Gastroesophageal sphincter (tissue), 4 donors: ENCODE data around the gene ALG3. TPM values are rescaled to one million over a fixed set of nuclear protein-coding genes. Genes with fewer than 3 reads are reported as not detected.
A peak's percentile ranks its signal among the peaks of the same experiment; 100 is the strongest.

Source experiments
- ATAC-seq: fragments of 150-250 bp; one replicate; pipeline ENCODE4 v1.9.1; 2016; ENCODE audit warnings: mild to moderate bottlenecking, moderate library complexity
- H3K27ac ChIP-seq, 4 donors: fragments of 200-600 bp; sonication (generic) in 3 of 4; 1 replicate in 3 of 4; 2 replicates in 1 of 4; pipeline ENCODE4 v1.5.1; 2016 to 2019
- H3K27me3 ChIP-seq: fragments of 200-600 bp; sonication (generic); one replicate; pipeline ENCODE4 v1.5.1; 2019
- H3K36me3 ChIP-seq, 2 donors: fragments of 200-600 bp; sonication (generic); one replicate each; pipeline ENCODE4 v1.5.1; 2019; ENCODE audit warnings: control low read depth in 1 of 2
- H3K4me1 ChIP-seq, 3 donors: fragments of 200-600 bp; sonication (generic); 1 replicate in 2 of 3; 2 replicates in 1 of 3; pipeline ENCODE4 v1.5.1; 2016 to 2019; ENCODE audit warnings: control low read depth in 2 of 3
- H3K4me3 ChIP-seq, 2 donors: fragments of 200-600 bp; sonication (generic); one replicate each; pipeline ENCODE4 v1.5.1; 2019; ENCODE audit warnings: mild to moderate bottlenecking in 1 of 2, moderate library complexity in 1 of 2
- H3K9me3 ChIP-seq, 3 donors: fragments of 200-600 bp; sonication (generic); one replicate each; pipeline ENCODE4 v1.5.1; 2017 to 2019; ENCODE audit warnings: control low read depth in 2 of 3
- CTCF ChIP-seq, 4 experiments: fragments of 200-600 bp in 2 of 4; fragments of 450-650 bp in 2 of 4; sonication (generic) in 1 of 4; IDR thresholded peaks; one replicate each; pipeline ENCODE4 v1.5.1; 2017 to 2019; ENCODE audit warnings: antibody characterized with exemption in 4 of 4, mild to moderate bottlenecking in 2 of 4, moderate library complexity in 2 of 4
- EP300 ChIP-seq: sonication (generic); formaldehyde crosslinking; IDR thresholded peaks from one replicate; pipeline ENCODE4 v1.6.1; 2017; ENCODE audit warnings: antibody characterized with exemption, mild to moderate bottlenecking
- POLR2A ChIP-seq, 2 donors: fragments of 450-650 bp; IDR thresholded peaks; one replicate each; pipeline ENCODE4 v1.6.1; 2017; ENCODE audit warnings: antibody characterized with exemption in 2 of 2, mild to moderate bottlenecking in 2 of 2, moderate library complexity in 1 of 2
- POLR2AphosphoS5 ChIP-seq: sonication (generic); formaldehyde crosslinking; IDR thresholded peaks from one replicate; pipeline ENCODE4 v1.6.1; 2017; ENCODE audit warnings: antibody characterized with exemption
- WGBS, 2 donors: methylation state at CpG; one replicate each; pipeline ENCODE4 v1.1.5; 2018; ENCODE audit warnings: low coverage in 1 of 2; 5-methylcytosine and 5-hydroxymethylcytosine counted together
- total RNA-seq, 4 donors: library from RNA; depleted of rRNA; stranded (reverse); fragments of >200 nt; gene quantifications; one replicate each; pipeline ENCODE4 v1.1.0, GENCODE V29; 2016

Gene ALG3
- total RNA-seq, 4 donors from 2014 or later = 30.0 to 62.6 (median 38.6) TPM

- Histone ChIP-seq H3K27ac (no peak overlapping the region), H3K36me3 (no peaks in the 10 kb centered on the region), H3K4me3 (no peak overlapping the region), H3K4me1 (no peaks in the 10 kb centered on the region), H3K9me3 (no peaks in the 10 kb centered on the region), H3K27me3 (peaks cover 24% of the 10 kb centered on the region)
- WGBS, 2 donors = 50 to 100% methylated on average over 1 of the region's 8 CpGs
- ATAC-seq = no peak
- TF ChIP-seq POLR2AphosphoS5 = no peak
- no peak for TF ChIP-seq CTCF (IDR thresholded peaks at IDR 0.05)
- no peak for TF ChIP-seq POLR2A (IDR thresholded peaks at IDR 0.05)
- no peak for TF ChIP-seq EP300
Observed at GRCh38 chr3:184283681-184284080, 34.9 kb upstream of the ALG3 start.

- H3K27me3 ChIP-seq = peaks cover 23% of the 10 kb centered on the region
- no peaks in the 10 kb centered on the region for H3K4me1 ChIP-seq
- H3K4me3 ChIP-seq = no peak overlapping the region
- no peak for ATAC-seq
- no peaks in the 10 kb centered on the region for H3K9me3 ChIP-seq
- 81 to 92% methylated on average over 2 to 3 of the region's 4 CpGs for WGBS, 2 donors
- H3K27ac ChIP-seq = no peak overlapping the region
- no peak for TF ChIP-seq CTCF (IDR thresholded peaks at IDR 0.05)
- H3K36me3 ChIP-seq = no peaks in the 10 kb centered on the region
Observed at GRCh38 chr3:184282941-184283340, 34.2 kb upstream of the ALG3 start.

GRCh38 chr3:184277366-184277765, 28.6 kb upstream of the ALG3 start:
- ATAC-seq = no peak
- Histone ChIP-seq H3K27ac (no peak overlapping the region), H3K4me1 (peaks cover 0 to 8% (median 0%) of the 10 kb centered on the region in 3 donors), H3K36me3 (no peaks in the 10 kb centered on the region), H3K4me3 (no peak overlapping the region), H3K9me3 (no peaks in the 10 kb centered on the region), H3K27me3 (peaks cover 58% of the 10 kb centered on the region)
- 100% methylated on average over 2 of the region's 6 CpGs; no CpG with 5 or more reads in 1 of the 2 donors for WGBS, 2 donors
- no peak for TF ChIP-seq POLR2AphosphoS5
- TF ChIP-seq CTCF (IDR thresholded peaks at IDR 0.05) = no peak
- TF ChIP-seq EP300 = no peak
- TF ChIP-seq POLR2A (IDR thresholded peaks at IDR 0.05) = no peak

GRCh38 chr3:184275961-184276910, 27.5 kb upstream of the ALG3 start, which contains the start of gene ECE2:
ECE2 (plus strand) TSS chr3:184276022; CDS start chr3:184276154, 132 bp downstream.
- Histone ChIP-seq H3K4me3 (peak within 1 kb of the TSS in 1 of 2 donors; percentile 24), H3K27me3 (peaks cover 66% of the 10 kb centered on the region), H3K9me3 (no peaks in the 10 kb centered on the region), H3K36me3 (no peaks in the 10 kb centered on the region), H3K27ac (no peak within 1 kb of the TSS), H3K4me1 (peaks cover 0 to 8% (median 0%) of the 10 kb centered on the region in 3 donors)
- no CpG with 5 or more reads among the region's 65 CpGs for WGBS, 2 donors
- TF ChIP-seq POLR2AphosphoS5 = no peak
- TF ChIP-seq EP300 = no peak
- TF ChIP-seq POLR2A (IDR thresholded peaks at IDR 0.05) = no peak
- no peak for TF ChIP-seq CTCF (IDR thresholded peaks at IDR 0.05)
- no peak for ATAC-seq

GRCh38 chr3:184275381-184275701, 26.6 kb upstream of the ALG3 start:
- WGBS, 2 donors = 45 to 50% methylated on average over 3 to 5 of the region's 12 CpGs
- no peak overlapping the region for H3K4me3 ChIP-seq
- no peaks in the 10 kb centered on the region for H3K9me3 ChIP-seq
- no peak overlapping the region for H3K27ac ChIP-seq
- TF ChIP-seq EP300 = no peak
- TF ChIP-seq POLR2AphosphoS5 = no peak
- TF ChIP-seq CTCF (IDR thresholded peaks at IDR 0.05) = no peak
- TF ChIP-seq POLR2A (IDR thresholded peaks at IDR 0.05) = no peak
- no peaks in the 10 kb centered on the region for H3K36me3 ChIP-seq
- no peak for ATAC-seq
- peaks cover 75% of the 10 kb centered on the region for H3K27me3 ChIP-seq
- peaks cover 0 to 8% (median 0%) of the 10 kb centered on the region in 3 donors for H3K4me1 ChIP-seq
